OCI-LY7 (cell line): ENCODE data around the gene ZNF23. TPM values are rescaled to one million over a fixed set of nuclear protein-coding genes. Genes with fewer than 3 reads are reported as not detected.

Experiments
- BruUV-seq: library from RNA; stranded (reverse); fragments of 400-500 nt; replicated peaks from 2 replicates; lab custom pipeline; 2021; lab: Mats Ljungman, UMichigan
- CTCF ChIA-PET: fragments of 300-600 bp; sonication (Branson Sonifier 250); formaldehyde crosslinking; loops from one replicate; lab custom pipeline; 2022; ENCODE audit warnings: antibody characterized with exemption; ENCODE audit not compliant: unreplicated experiment; lab: Charles Lee
- POLR2A ChIA-PET: fragments of 300-600 bp; sonication (Branson Sonifier 250); formaldehyde crosslinking; loops from one replicate; lab custom pipeline; 2022; ENCODE audit warnings: antibody characterized with exemption; lab: Charles Lee
- DNase-seq: peaks from one replicate; pipeline ENCODE4 v3.0.0-alpha.2; 2015; ENCODE audit warnings: low spot score
- H2AFZ ChIP-seq: fragments of 200-600 bp; sonication (generic), shearing (Covaris generic); 2 replicates; pipeline ENCODE4 v1.6.1; 2014; ENCODE audit warnings: mild to moderate bottlenecking, antibody characterized with exemption, low read length, moderate library complexity
- H3K27ac ChIP-seq: fragments of 200-600 bp; sonication (generic); 2 replicates; pipeline ENCODE4 v1.5.1; 2014; ENCODE audit warnings: mixed run types, low read depth, mild to moderate bottlenecking, moderate library complexity, low read length, inconsistent platforms; ENCODE audit not compliant: poor library complexity, severe bottlenecking
- H3K36me3 ChIP-seq: fragments of 200-600 bp; sonication (generic); 2 replicates; pipeline ENCODE4 v1.6.1; 2014; ENCODE audit warnings: mild to moderate bottlenecking, antibody characterized with exemption, low read length, moderate library complexity, mixed read lengths; ENCODE audit not compliant: insufficient read depth
- H3K4me1 ChIP-seq: fragments of 200-600 bp; sonication (generic); 2 replicates; pipeline ENCODE4 v1.5.1; 2014; ENCODE audit warnings: mild to moderate bottlenecking, low read length; ENCODE audit not compliant: insufficient read depth, poor library complexity, severe bottlenecking
- H3K4me2 ChIP-seq: fragments of 200-600 bp; sonication (generic); 2 replicates; pipeline ENCODE4 v1.6.1; 2014; ENCODE audit warnings: mild to moderate bottlenecking, low read length
- H3K4me3 ChIP-seq: fragments of 200-600 bp; sonication (generic); 2 replicates; pipeline ENCODE4 v1.5.1; 2014; ENCODE audit warnings: mild to moderate bottlenecking, low read depth, low read length; ENCODE audit not compliant: poor library complexity, severe bottlenecking
- H3K79me2 ChIP-seq: fragments of 200-600 bp; sonication (generic); 2 replicates; pipeline ENCODE4 v1.6.1; 2016; ENCODE audit warnings: low read depth, mild to moderate bottlenecking, low read length, moderate library complexity, mixed read lengths; ENCODE audit not compliant: insufficient read depth
- H3K9me2 ChIP-seq: fragments of 200-600 bp; sonication (generic); 2 replicates; pipeline ENCODE4 v1.6.1; 2016; ENCODE audit warnings: mild to moderate bottlenecking, low read length, mixed read lengths; ENCODE audit not compliant: insufficient read depth
- H3K9me3 ChIP-seq: fragments of 200-600 bp; sonication (generic); 2 replicates; pipeline ENCODE4 v1.6.1; 2014; ENCODE audit warnings: mild to moderate bottlenecking, mixed run types, low read length, mixed read lengths
- H4K20me1 ChIP-seq: fragments of 200-600 bp; sonication (generic); 2 replicates; pipeline ENCODE4 v1.6.1; 2014; ENCODE audit warnings: mild to moderate bottlenecking, antibody characterized with exemption, low read length, moderate library complexity, mixed read lengths; ENCODE audit not compliant: insufficient read depth
- CTCF ChIP-seq: fragments of 200-600 bp; sonication (generic); conservative IDR thresholded peaks from 2 replicates; pipeline ENCODE4 v1.5.1; 2014; ENCODE audit warnings: mild to moderate bottlenecking, antibody characterized with exemption, low read length, moderate library complexity, mixed read lengths
- EZH2phosphoT487 ChIP-seq: fragments of 200-600 bp; sonication (generic); IDR thresholded peaks from 2 replicates; pipeline ENCODE4 v1.6.1; 2018; ENCODE audit warnings: low read depth, borderline replicate concordance, mild to moderate bottlenecking, mixed run types, antibody characterized with exemption, low read length, moderate library complexity, mixed read lengths
- intact Hi-C: fragments of 100-400 bp; cut with micrococcal nuclease; formaldehyde crosslinking; loops from one replicate; pipeline ENCODE4 v1.10.0; 2022; ENCODE audit not compliant: unreplicated experiment
- total RNA-seq, 2 experiments: library from RNA; depleted of rRNA in 1 of 2; stranded (reverse); fragments of >200 nt in 1 of 2; shearing (Covaris generic) in 1 of 2; gene quantifications; 2 replicates each; pipeline ENCODE4 v1.2.3, GENCODE V29; 2014 to 2022

Gene ZNF23
- total RNA-seq, 2 experiments from 2014 or later, result 7.4 to 11.8 TPM

- Histone ChIP-seq H3K9me3 (peaks cover 7% of the 10 kb centered on the region; the same call in 1 of the 2 replicates), H3K79me2 (no peaks in the 10 kb centered on the region), H2AFZ (no peak overlapping the region), H3K4me3 (no peak overlapping the region), H3K4me1 (no peaks in the 10 kb centered on the region), H3K27ac (no peak overlapping the region), H3K9me2 (no peaks in the 10 kb centered on the region), H4K20me1 (no peaks in the 10 kb centered on the region), H3K4me2 (no peak overlapping the region), H3K36me3 (no peaks in the 10 kb centered on the region)
- intact Hi-C loops, result no loop called here
- no peak for DNase-seq
- POLR2A ChIA-PET, result interaction anchor here (0.5 kb wide), 1 partner anchor 1377 kb away, joined by 3 read pairs; no protein-coding TSS in a partner anchor
- no TSS peak for BruUV-seq
- CTCF ChIA-PET, result no interaction called here
- TF ChIP-seq EZH2phosphoT487 (no peak), CTCF (no peak)
Measured at GRCh38 chr16:71428883-71429282, 33.2 kb downstream of the ZNF23 start.

GRCh38 chr16:71428385-71428784 lies 33.7 kb downstream of the ZNF23 start:
- Histone ChIP-seq H2AFZ (no peak overlapping the region), H3K27ac (no peak overlapping the region), H3K4me1 (no peaks in the 10 kb centered on the region), H3K36me3 (no peaks in the 10 kb centered on the region), H3K79me2 (no peaks in the 10 kb centered on the region), H3K4me2 (no peak overlapping the region), H4K20me1 (no peaks in the 10 kb centered on the region), H3K9me3 (peaks cover 7% of the 10 kb centered on the region; the same call in 1 of the 2 replicates), H3K9me2 (no peaks in the 10 kb centered on the region), H3K4me3 (no peak overlapping the region)
- no peak for DNase-seq
- ChIA-PET POLR2A (no interaction called here), CTCF (no interaction called here)
- no peak for TF ChIP-seq EZH2phosphoT487
- TF ChIP-seq CTCF, result no peak
- no TSS peak for BruUV-seq
- intact Hi-C loops, result no loop called here

- Histone ChIP-seq H3K9me3 (peaks cover 7% of the 10 kb centered on the region; the same call in 1 of the 2 replicates), H3K4me1 (no peaks in the 10 kb centered on the region), H4K20me1 (no peaks in the 10 kb centered on the region), H3K36me3 (no peaks in the 10 kb centered on the region), H3K27ac (no peak overlapping the region), H3K9me2 (no peaks in the 10 kb centered on the region), H3K4me2 (no peak overlapping the region), H3K4me3 (no peak overlapping the region), H3K79me2 (no peaks in the 10 kb centered on the region), H2AFZ (no peak overlapping the region)
- DNase-seq, result no peak
- intact Hi-C loops, result no loop called here
- no peak for TF ChIP-seq EZH2phosphoT487
- no peak for TF ChIP-seq CTCF
- no TSS peak for BruUV-seq
- CTCF ChIA-PET, result interaction anchor here (0.6 kb wide), 1 partner anchor 72 kb away, joined by 3 read pairs; no protein-coding TSS in a partner anchor
- POLR2A ChIA-PET, result no interaction called here
Measured at GRCh38 chr16:71426880-71427615, 35.0 kb downstream of the ZNF23 start.
